ENCODE measurements around the gene ZBTB49. TPM values are rescaled to one million over a fixed set of nuclear protein-coding genes. Genes with fewer than 3 reads are reported as not detected.
A peak's percentile ranks its signal among the peaks of the same experiment; 100 is the strongest.

Gene ZBTB49
- total RNA-seq, 1 donor: 9.9 TPM

DNA sequence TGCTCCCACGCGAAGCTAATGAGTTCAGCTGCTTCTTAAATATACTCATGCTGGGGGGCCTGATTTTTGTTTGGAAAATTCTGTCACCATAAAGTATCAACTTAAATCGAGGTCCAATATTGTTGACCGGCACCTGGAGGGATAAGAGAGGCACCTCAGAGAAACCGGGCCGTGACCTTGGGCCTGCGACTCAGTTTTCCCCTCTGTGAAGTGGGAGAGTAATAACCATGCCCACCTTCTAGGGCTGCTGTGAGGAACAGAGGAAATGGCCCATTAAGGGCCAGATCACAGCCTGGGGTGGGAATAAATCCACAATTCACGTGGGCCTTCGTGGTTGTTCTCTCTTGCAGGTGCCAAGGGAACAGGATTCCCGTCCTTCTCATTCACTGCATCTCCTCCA lies 39.4 kb downstream of the ZBTB49 start:
- DNase-seq (ENCODE audit: low read depth): no peak
- H3K4me3 ChIP-seq (ENCODE audit: low read depth, low read length): no peak overlapping the region
- TF ChIP-seq, protein P1, sequence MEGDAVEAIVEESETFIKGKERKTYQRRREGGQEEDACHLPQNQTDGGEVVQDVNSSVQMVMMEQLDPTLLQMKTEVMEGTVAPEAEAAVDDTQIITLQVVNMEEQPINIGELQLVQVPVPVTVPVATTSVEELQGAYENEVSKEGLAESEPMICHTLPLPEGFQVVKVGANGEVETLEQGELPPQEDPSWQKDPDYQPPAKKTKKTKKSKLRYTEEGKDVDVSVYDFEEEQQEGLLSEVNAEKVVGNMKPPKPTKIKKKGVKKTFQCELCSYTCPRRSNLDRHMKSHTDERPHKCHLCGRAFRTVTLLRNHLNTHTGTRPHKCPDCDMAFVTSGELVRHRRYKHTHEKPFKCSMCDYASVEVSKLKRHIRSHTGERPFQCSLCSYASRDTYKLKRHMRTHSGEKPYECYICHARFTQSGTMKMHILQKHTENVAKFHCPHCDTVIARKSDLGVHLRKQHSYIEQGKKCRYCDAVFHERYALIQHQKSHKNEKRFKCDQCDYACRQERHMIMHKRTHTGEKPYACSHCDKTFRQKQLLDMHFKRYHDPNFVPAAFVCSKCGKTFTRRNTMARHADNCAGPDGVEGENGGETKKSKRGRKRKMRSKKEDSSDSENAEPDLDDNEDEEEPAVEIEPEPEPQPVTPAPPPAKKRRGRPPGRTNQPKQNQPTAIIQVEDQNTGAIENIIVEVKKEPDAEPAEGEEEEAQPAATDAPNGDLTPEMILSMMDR (IDR thresholded peaks at IDR 0.05; ENCODE audit: insufficient read depth, low read depth, low read length): no peak

DNA sequence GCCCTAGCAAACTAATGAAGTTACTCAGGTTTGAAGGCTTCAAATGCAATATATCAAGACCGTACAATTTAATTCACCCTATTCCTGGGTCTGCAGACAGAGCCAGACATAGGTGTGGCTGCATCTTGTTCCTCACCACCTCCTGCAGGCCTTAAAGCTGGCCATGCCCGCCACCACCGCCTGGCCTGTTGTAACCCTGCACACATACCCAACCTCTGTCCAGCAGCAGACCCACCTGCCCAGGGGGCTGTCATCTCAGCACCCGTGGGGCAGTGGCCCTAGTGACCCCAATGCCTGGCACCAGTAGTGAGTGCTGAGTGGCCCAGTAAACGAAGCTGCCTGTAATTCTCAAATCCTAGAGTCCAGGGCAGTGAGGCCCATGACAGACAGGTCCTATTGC lies 40.7 kb downstream of the ZBTB49 start:
- no peak for DNase-seq (ENCODE audit: low read depth)
- TF ChIP-seq, protein P1 (IDR thresholded peaks at IDR 0.05; ENCODE audit: insufficient read depth, low read depth, low read length): no peak
- H3K4me3 ChIP-seq (ENCODE audit: low read depth, low read length): no peak overlapping the region

DNA sequence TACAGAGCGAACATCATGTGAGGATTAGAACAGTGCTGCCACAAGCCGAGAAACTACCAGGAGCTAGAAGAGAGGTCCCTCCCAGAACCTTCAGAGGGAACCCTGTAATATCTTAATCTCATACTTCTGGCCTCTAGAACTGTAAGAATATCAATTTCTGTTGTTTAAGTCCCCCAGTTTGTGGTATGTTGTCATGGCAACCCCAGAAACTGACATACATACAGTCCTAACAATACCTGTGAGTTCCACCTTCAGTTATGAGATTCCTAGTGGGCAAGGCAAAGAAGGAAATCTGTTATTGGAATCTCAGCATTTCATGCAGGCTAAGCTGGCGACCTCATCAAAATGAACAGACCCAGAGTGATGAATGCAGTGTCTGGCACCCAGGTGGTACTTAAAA lies 42.5 kb downstream of the ZBTB49 start:
- no peak for DNase-seq (ENCODE audit: low read depth)
- no peak overlapping the region for H3K4me3 ChIP-seq (ENCODE audit: low read depth, low read length)
- TF ChIP-seq, protein P1 (IDR thresholded peaks at IDR 0.05; ENCODE audit: insufficient read depth, low read depth, low read length): no peak

GRCh38 chr4:4333265-4333706 lies 43.2 kb downstream of the ZBTB49 start:
- DNase-seq (ENCODE audit: low read depth): peak; percentile 94
- TF ChIP-seq, protein P1 (IDR thresholded peaks at IDR 0.05; ENCODE audit: insufficient read depth, low read depth, low read length): no peak
- no peak overlapping the region for H3K4me3 ChIP-seq (ENCODE audit: low read depth, low read length)

DNA sequence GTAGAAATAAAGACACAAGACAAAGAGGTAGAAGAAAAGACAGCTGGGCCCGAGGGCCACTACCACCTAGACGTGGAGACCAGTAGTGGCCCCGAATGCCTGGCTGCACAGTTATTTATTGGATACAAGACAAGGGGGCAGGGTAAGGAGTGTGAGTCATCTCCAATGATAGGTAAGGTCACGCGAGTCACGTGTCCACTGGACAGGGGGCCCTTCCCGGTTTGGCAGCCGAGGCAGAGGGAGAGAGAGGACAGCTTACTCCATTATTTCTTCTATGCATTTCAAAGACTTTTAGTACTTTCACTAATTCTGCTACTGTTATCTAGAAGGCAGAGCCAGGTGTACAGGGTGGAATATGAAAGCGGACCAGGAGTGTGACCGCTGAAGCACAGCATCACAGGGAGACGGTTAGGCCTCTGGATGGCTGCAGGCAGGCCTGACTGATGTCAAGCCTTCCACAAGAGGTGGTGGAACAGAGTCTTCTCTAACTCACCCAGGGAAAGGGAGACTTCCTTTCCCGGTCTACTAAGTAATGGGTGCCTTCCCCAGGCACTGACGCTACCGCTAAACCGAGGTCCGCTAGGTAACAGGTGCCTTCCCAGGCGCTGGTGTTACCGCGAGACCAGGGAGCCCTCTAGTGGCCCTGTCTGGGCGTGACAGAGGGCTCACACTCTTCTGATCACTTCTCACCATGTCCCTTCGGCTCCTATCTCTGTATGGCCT lies 44.9 kb downstream of the ZBTB49 start:
- TF ChIP-seq, protein P1 (IDR thresholded peaks at IDR 0.05; ENCODE audit: insufficient read depth, low read depth, low read length): peak; percentile 88
- DNase-seq (ENCODE audit: low read depth): peak; percentile 51
- H3K4me3 ChIP-seq (ENCODE audit: low read depth, low read length): no peak overlapping the region

GRCh38 chr4:4338210-4339001 lies 48.4 kb downstream of the ZBTB49 start:
- H3K4me3 ChIP-seq (ENCODE audit: low read depth, low read length): no peak overlapping the region
- DNase-seq (ENCODE audit: low read depth): no peak
- TF ChIP-seq, protein P1 (IDR thresholded peaks at IDR 0.05; ENCODE audit: insufficient read depth, low read depth, low read length): no peak
